Heart left ventricle (tissue), 13 donors: ENCODE results near the gene GRHPR.

ENCODE experiments used
- POLR2A ChIP-seq, 2 donors: fragments of 450-650 bp; IDR thresholded peaks; one replicate each; pipeline ENCODE4 v1.6.1; 2017; ENCODE audit warnings: antibody characterized with exemption in 2 of 2, mild to moderate bottlenecking in 2 of 2, moderate library complexity in 2 of 2
- TF ChIP-seq, protein P1 (sequence below), 12 donors: fragments of 200-600 bp; sonication (generic) in 4 of 12; IDR thresholded peaks; one replicate each; pipeline versions ENCODE4 v1.5.0 to v1.8.0; 2018 to 2022; ENCODE audit warnings: antibody characterized with exemption in 12 of 12, mild to moderate bottlenecking in 5 of 12
- donor health status: ischemic (EF 13 %, LVEDD 7.1; RV severe dilation, severe dysfunction).
- donor health status: DM: no; HTN: yes; CAD: no.
- donor health status: DM: no; HTN: no; CAD: no.
- donor health status: ischemic (EF 25% LVEDD 6.9; RV normal size, moderate dysfunction).
- donor health status: ischemic (EF 25% LVEDD 5.7; RV mildly dilated, moderate dysfunction).
- donor health status: ischemic (EF 35%, LVEDD 5.7; RV mildly dilated, moderate dysfunction).
- donor health status: nonischemic (EF 11% LVEDD 7.7; RV severe dilation, severe dysfunction).
- donor health status: DM: yes; HTN: yes; CAD: no.
- donor health status: PGD.
- donor health status: ischemic (EF 29% LVEDD 5.4; RV normal size, mild dysfunction).
- donor health status: nonischemic (EF 23%, LVEDD 6.1; RV moderate dilation, normal function).

DNA sequence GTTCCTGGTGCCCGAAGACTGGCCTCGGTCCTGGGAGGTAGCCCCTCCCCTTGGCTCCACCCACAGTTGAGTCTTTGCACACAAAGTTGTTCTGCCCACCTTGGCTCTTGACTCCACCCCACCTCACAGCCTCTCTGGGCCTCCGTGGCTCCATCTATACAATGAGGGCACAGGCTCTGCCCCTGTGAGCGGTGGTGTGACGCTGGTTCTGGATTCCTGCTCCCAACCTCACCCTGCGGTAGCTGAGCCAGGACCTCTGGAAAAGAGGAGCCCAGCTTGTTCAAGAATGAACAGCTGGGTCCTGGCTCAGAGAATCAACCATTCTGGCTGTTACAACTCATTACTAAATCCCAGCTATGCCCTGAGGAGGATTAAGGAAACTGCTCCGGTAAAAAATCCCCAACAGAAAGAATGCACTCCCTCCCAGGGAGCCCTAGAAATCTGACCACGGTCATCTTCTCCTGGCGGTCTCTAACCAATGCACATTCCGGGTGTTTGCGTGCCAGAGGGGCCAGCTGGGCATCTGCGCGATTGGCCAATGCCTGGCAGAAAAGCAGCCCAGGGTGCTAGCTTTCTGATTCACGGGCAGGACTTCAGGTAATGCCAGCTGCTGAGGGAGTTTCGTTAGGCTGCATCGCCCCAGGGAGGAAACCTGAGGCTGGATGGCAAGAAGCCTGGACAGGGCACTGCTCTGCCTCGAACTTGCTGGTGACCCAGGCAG lies 9.9 kb upstream of the GRHPR start:
- TF ChIP-seq, protein P1, sequence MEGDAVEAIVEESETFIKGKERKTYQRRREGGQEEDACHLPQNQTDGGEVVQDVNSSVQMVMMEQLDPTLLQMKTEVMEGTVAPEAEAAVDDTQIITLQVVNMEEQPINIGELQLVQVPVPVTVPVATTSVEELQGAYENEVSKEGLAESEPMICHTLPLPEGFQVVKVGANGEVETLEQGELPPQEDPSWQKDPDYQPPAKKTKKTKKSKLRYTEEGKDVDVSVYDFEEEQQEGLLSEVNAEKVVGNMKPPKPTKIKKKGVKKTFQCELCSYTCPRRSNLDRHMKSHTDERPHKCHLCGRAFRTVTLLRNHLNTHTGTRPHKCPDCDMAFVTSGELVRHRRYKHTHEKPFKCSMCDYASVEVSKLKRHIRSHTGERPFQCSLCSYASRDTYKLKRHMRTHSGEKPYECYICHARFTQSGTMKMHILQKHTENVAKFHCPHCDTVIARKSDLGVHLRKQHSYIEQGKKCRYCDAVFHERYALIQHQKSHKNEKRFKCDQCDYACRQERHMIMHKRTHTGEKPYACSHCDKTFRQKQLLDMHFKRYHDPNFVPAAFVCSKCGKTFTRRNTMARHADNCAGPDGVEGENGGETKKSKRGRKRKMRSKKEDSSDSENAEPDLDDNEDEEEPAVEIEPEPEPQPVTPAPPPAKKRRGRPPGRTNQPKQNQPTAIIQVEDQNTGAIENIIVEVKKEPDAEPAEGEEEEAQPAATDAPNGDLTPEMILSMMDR (IDR thresholded peaks at IDR 0.05): no peak
- no peak for TF ChIP-seq POLR2A (IDR thresholded peaks at IDR 0.05)
